ENCODE data around the gene ZFP36L2.

- TF ChIP-seq, protein P1, sequence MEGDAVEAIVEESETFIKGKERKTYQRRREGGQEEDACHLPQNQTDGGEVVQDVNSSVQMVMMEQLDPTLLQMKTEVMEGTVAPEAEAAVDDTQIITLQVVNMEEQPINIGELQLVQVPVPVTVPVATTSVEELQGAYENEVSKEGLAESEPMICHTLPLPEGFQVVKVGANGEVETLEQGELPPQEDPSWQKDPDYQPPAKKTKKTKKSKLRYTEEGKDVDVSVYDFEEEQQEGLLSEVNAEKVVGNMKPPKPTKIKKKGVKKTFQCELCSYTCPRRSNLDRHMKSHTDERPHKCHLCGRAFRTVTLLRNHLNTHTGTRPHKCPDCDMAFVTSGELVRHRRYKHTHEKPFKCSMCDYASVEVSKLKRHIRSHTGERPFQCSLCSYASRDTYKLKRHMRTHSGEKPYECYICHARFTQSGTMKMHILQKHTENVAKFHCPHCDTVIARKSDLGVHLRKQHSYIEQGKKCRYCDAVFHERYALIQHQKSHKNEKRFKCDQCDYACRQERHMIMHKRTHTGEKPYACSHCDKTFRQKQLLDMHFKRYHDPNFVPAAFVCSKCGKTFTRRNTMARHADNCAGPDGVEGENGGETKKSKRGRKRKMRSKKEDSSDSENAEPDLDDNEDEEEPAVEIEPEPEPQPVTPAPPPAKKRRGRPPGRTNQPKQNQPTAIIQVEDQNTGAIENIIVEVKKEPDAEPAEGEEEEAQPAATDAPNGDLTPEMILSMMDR (conservative IDR thresholded peaks at IDR 0.05), result no peak
- TF ChIP-seq EZH2 (IDR thresholded peaks at IDR 0.05; ENCODE audit: low read depth), result no peak
These were observed 2.6 kb upstream of the ZFP36L2 start for GRCh38 chr2:43228756-43229659.
